CD4-positive, alpha-beta T cell treated with Interleukin-2 at 100 ng/mL for 4 hours (primary cell): Measurements from ENCODE around the gene PDK2.

ENCODE experiments used
- DNase-seq: peaks from one replicate; pipeline ENCODE4 v3.0.0-alpha.2; 2020; ENCODE audit warnings: low spot score

Gene PDK2

GRCh38 chr17:50101346-50102163 is 6.4 kb downstream of the PDK2 start:
- DNase-seq: no peak

GRCh38 chr17:50102164-50102991 is 7.2 kb downstream of the PDK2 start:
- no peak for DNase-seq

GRCh38 chr17:50103252-50103651 is 8.1 kb downstream of the PDK2 start:
- DNase-seq: no peak

- DNase-seq: no peak
Observed at GRCh38 chr17:50103941-50104340, 8.8 kb downstream of the PDK2 start.

GRCh38 chr17:50105811-50106210 is 10.7 kb downstream of the PDK2 start:
- no peak for DNase-seq

- DNase-seq: no peak
Observed at GRCh38 chr17:50106393-50107131, 11.4 kb downstream of the PDK2 start.

GRCh38 chr17:50107790-50108414 is 12.8 kb downstream of the PDK2 start:
- DNase-seq: no peak

GRCh38 chr17:50108556-50108955 is 13.4 kb downstream of the PDK2 start:
- DNase-seq: no peak

GRCh38 chr17:50109207-50109606 is 14.1 kb downstream of the PDK2 start:
- DNase-seq: no peak

- no peak for DNase-seq
Observed at GRCh38 chr17:50109785-50110184, 14.6 kb downstream of the PDK2 start.

GRCh38 chr17:50110591-50111349 is 15.6 kb downstream of the PDK2 start:
- no peak for DNase-seq

- DNase-seq: no peak
Observed at GRCh38 chr17:50111673-50112655, 16.8 kb downstream of the PDK2 start.

GRCh38 chr17:50112694-50113093 is 17.5 kb downstream of the PDK2 start:
- DNase-seq: no peak

- no peak for DNase-seq
Observed at GRCh38 chr17:50113624-50114320, 18.6 kb downstream of the PDK2 start.

- no peak for DNase-seq
Observed at GRCh38 chr17:50114401-50114800, 19.2 kb downstream of the PDK2 start.

- DNase-seq: peak; percentile 59
Observed at GRCh38 chr17:50114849-50115357, 19.8 kb downstream of the PDK2 start.

GRCh38 chr17:50115756-50116155 is 20.6 kb downstream of the PDK2 start:
- DNase-seq: no peak

- peak; percentile 56 for DNase-seq
Observed at GRCh38 chr17:50117202-50118051, 22.3 kb downstream of the PDK2 start.
